ENCODE results near the gene VWA5A. TPM values are rescaled to one million over a fixed set of nuclear protein-coding genes. Genes with fewer than 3 reads are reported as not detected.

The VWA5A gene
- total RNA-seq, 1 donor from 2014 or later, result 2.6 TPM

- TF ChIP-seq, protein P1, sequence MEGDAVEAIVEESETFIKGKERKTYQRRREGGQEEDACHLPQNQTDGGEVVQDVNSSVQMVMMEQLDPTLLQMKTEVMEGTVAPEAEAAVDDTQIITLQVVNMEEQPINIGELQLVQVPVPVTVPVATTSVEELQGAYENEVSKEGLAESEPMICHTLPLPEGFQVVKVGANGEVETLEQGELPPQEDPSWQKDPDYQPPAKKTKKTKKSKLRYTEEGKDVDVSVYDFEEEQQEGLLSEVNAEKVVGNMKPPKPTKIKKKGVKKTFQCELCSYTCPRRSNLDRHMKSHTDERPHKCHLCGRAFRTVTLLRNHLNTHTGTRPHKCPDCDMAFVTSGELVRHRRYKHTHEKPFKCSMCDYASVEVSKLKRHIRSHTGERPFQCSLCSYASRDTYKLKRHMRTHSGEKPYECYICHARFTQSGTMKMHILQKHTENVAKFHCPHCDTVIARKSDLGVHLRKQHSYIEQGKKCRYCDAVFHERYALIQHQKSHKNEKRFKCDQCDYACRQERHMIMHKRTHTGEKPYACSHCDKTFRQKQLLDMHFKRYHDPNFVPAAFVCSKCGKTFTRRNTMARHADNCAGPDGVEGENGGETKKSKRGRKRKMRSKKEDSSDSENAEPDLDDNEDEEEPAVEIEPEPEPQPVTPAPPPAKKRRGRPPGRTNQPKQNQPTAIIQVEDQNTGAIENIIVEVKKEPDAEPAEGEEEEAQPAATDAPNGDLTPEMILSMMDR (IDR thresholded peaks at IDR 0.05; ENCODE audit: partially characterized antibody, unreplicated experiment), result no peak
- Mint-ChIP-seq H3K9me3 (ENCODE audit: unreplicated experiment) (no peaks in the 10 kb centered on the region), H3K27ac (ENCODE audit: unreplicated experiment) (no peak overlapping the region), H3K27me3 (ENCODE audit: unreplicated experiment) (no peaks in the 10 kb centered on the region), H3K4me1 (ENCODE audit: low read depth, unreplicated experiment) (no peaks in the 10 kb centered on the region), H3K4me3 (ENCODE audit: unreplicated experiment) (no peak overlapping the region), H3K36me3 (ENCODE audit: unreplicated experiment) (no peaks in the 10 kb centered on the region)
- DNase-seq, result no peak
These were observed 34.8 kb upstream of the VWA5A start for GRCh38 chr11:124080327-124081001.

- TF ChIP-seq, protein P1 (IDR thresholded peaks at IDR 0.05; ENCODE audit: partially characterized antibody, unreplicated experiment), result no peak
- Mint-ChIP-seq H3K27me3 (ENCODE audit: unreplicated experiment) (no peaks in the 10 kb centered on the region), H3K4me3 (ENCODE audit: unreplicated experiment) (no peak overlapping the region)
These were observed 33.8 kb upstream of the VWA5A start for GRCh38 chr11:124081483-124081882.

DNA sequence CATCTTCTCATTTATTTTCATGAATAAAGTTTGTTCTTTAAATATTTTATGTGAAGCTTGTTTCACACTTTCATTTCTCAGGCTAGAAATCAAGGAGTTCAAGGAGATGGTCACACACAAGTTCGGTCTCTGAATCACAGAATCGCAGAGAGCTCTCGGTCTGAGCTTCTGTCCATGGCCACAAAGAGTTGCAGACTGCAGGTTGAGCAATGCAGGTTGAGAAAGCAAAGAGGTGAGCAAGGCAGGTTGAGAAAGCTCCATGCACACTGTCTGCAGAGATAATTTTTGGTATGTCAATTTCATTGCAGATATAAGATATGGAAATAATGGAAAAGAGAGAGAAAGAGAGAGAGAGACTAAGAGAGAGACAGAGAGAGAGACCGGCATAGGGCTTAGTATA, 32.9 kb upstream of the VWA5A start:
- TF ChIP-seq, protein P1 (IDR thresholded peaks at IDR 0.05; ENCODE audit: partially characterized antibody, unreplicated experiment), result no peak
- no peaks in the 10 kb centered on the region for H3K27me3 Mint-ChIP-seq (ENCODE audit: unreplicated experiment)
- no peak overlapping the region for H3K27ac Mint-ChIP-seq (ENCODE audit: unreplicated experiment)
- no peak overlapping the region for H3K4me3 Mint-ChIP-seq (ENCODE audit: unreplicated experiment)
- peaks cover 4% of the 10 kb centered on the region for H3K4me1 Mint-ChIP-seq (ENCODE audit: low read depth, unreplicated experiment)
- no peak for DNase-seq
- no peaks in the 10 kb centered on the region for H3K36me3 Mint-ChIP-seq (ENCODE audit: unreplicated experiment)
- no peaks in the 10 kb centered on the region for H3K9me3 Mint-ChIP-seq (ENCODE audit: unreplicated experiment)

More at GRCh38 chr11:124081483-124081882, 33.8 kb upstream of the VWA5A start:
- Mint-ChIP-seq H3K9me3 (ENCODE audit: unreplicated experiment) (no peaks in the 10 kb centered on the region), H3K27ac (ENCODE audit: unreplicated experiment) (no peak overlapping the region), H3K36me3 (ENCODE audit: unreplicated experiment) (no peaks in the 10 kb centered on the region), H3K4me1 (ENCODE audit: low read depth, unreplicated experiment) (peaks cover 2% of the 10 kb centered on the region)
- no peak for DNase-seq

- H3K4me1 Mint-ChIP-seq (ENCODE audit: low read depth, unreplicated experiment), result peaks cover 4% of the 10 kb centered on the region
- no peaks in the 10 kb centered on the region for H3K9me3 Mint-ChIP-seq (ENCODE audit: unreplicated experiment)
- DNase-seq, result no peak
- no peaks in the 10 kb centered on the region for H3K36me3 Mint-ChIP-seq (ENCODE audit: unreplicated experiment)
- H3K4me3 Mint-ChIP-seq (ENCODE audit: unreplicated experiment), result no peak overlapping the region
- no peak overlapping the region for H3K27ac Mint-ChIP-seq (ENCODE audit: unreplicated experiment)
- no peaks in the 10 kb centered on the region for H3K27me3 Mint-ChIP-seq (ENCODE audit: unreplicated experiment)
- TF ChIP-seq, protein P1 (IDR thresholded peaks at IDR 0.05; ENCODE audit: partially characterized antibody, unreplicated experiment), result no peak
These were observed 29.7 kb upstream of the VWA5A start for GRCh38 chr11:124085583-124085982.

GRCh38 chr11:124085997-124086846, 29.0 kb upstream of the VWA5A start:
- TF ChIP-seq, protein P1 (IDR thresholded peaks at IDR 0.05; ENCODE audit: partially characterized antibody, unreplicated experiment), result no peak
- peak; percentile 69 for DNase-seq
- no peak overlapping the region for H3K27ac Mint-ChIP-seq (ENCODE audit: unreplicated experiment)
- H3K27me3 Mint-ChIP-seq (ENCODE audit: unreplicated experiment), result no peaks in the 10 kb centered on the region
- H3K4me3 Mint-ChIP-seq (ENCODE audit: unreplicated experiment), result no peak overlapping the region
- H3K36me3 Mint-ChIP-seq (ENCODE audit: unreplicated experiment), result no peaks in the 10 kb centered on the region
- no peaks in the 10 kb centered on the region for H3K9me3 Mint-ChIP-seq (ENCODE audit: unreplicated experiment)
- peaks cover 8% of the 10 kb centered on the region for H3K4me1 Mint-ChIP-seq (ENCODE audit: low read depth, unreplicated experiment)
